ENCODE measurements around the gene SLC4A8. TPM values are rescaled to one million over a fixed set of nuclear protein-coding genes. Genes with fewer than 3 reads are reported as not detected.

Gene SLC4A8
- total RNA-seq, 1 experiment from 2014 or later, result 3.0 TPM

- intact Hi-C loops (cut with micrococcal nuclease; ENCODE audit: unreplicated experiment), result no loop called here
- Histone ChIP-seq H3K27me3 (ENCODE audit: insufficient read depth, low read depth) (no peaks in the 10 kb centered on the region), H2AFZ (no peak overlapping the region), H4K20me1 (ENCODE audit: insufficient read depth) (no peaks in the 10 kb centered on the region), H3K36me3 (ENCODE audit: low read depth) (no peaks in the 10 kb centered on the region), H3K4me3 (no peak overlapping the region), H3K4me2 (no peak overlapping the region), H3K4me1 (replicated peaks; ENCODE audit: insufficient read depth) (no peaks in the 10 kb centered on the region; the same call in 1 of the 2 replicates), H3K27ac (no peak overlapping the region), H3K9me3 (ENCODE audit: insufficient read depth, low read depth) (no peaks in the 10 kb centered on the region), H3K9me2 (ENCODE audit: insufficient read depth) (no peaks in the 10 kb centered on the region), H3F3A (ENCODE audit: insufficient read depth, low read depth) (no peaks in the 10 kb centered on the region), H3K79me2 (ENCODE audit: low read depth) (no peaks in the 10 kb centered on the region)
- TF ChIP-seq EZH2 (IDR thresholded peaks at IDR 0.05; ENCODE audit: low read depth) (no peak), CTCF (conservative IDR thresholded peaks at IDR 0.05) (no peak)
- POLR2A ChIA-PET (ENCODE audit: unreplicated experiment), result no interaction called here
- BruUV-seq (replicated peaks), result no TSS peak
- CTCF ChIA-PET, result no interaction called here
- DNase-seq, result no peak
Measured at GRCh38 chr12:51405801-51406207, 18.8 kb upstream of the SLC4A8 start.

GRCh38 chr12:51406290-51406689 lies 18.3 kb upstream of the SLC4A8 start:
- CTCF ChIA-PET, result no interaction called here
- no peaks in the 10 kb centered on the region for H4K20me1 ChIP-seq (ENCODE audit: insufficient read depth)
- H3K4me1 ChIP-seq (replicated peaks; ENCODE audit: insufficient read depth), result no peaks in the 10 kb centered on the region; the same call in 1 of the 2 replicates
- no peak overlapping the region for H3K4me2 ChIP-seq
- no peaks in the 10 kb centered on the region for H3K9me3 ChIP-seq (ENCODE audit: insufficient read depth, low read depth)
- no peaks in the 10 kb centered on the region for H3F3A ChIP-seq (ENCODE audit: insufficient read depth, low read depth)
- no peak overlapping the region for H2AFZ ChIP-seq
- TF ChIP-seq EZH2 (IDR thresholded peaks at IDR 0.05; ENCODE audit: low read depth) (no peak), CTCF (conservative IDR thresholded peaks at IDR 0.05) (no peak)
- POLR2A ChIA-PET (ENCODE audit: unreplicated experiment), result no interaction called here
- no peaks in the 10 kb centered on the region for H3K27me3 ChIP-seq (ENCODE audit: insufficient read depth, low read depth)
- intact Hi-C loops (cut with micrococcal nuclease; ENCODE audit: unreplicated experiment), result no loop called here
- BruUV-seq (replicated peaks), result no TSS peak
- no peaks in the 10 kb centered on the region for H3K36me3 ChIP-seq (ENCODE audit: low read depth)
- H3K79me2 ChIP-seq (ENCODE audit: low read depth), result no peaks in the 10 kb centered on the region
- H3K9me2 ChIP-seq (ENCODE audit: insufficient read depth), result no peaks in the 10 kb centered on the region
- no peak overlapping the region for H3K4me3 ChIP-seq
- DNase-seq, result no peak
- H3K27ac ChIP-seq, result no peak overlapping the region

- Histone ChIP-seq H3K27ac (no peak overlapping the region), H4K20me1 (ENCODE audit: insufficient read depth) (no peaks in the 10 kb centered on the region), H3K9me3 (ENCODE audit: insufficient read depth, low read depth) (no peaks in the 10 kb centered on the region), H3K9me2 (ENCODE audit: insufficient read depth) (no peaks in the 10 kb centered on the region), H2AFZ (no peak overlapping the region), H3K4me1 (replicated peaks; ENCODE audit: insufficient read depth) (no peaks in the 10 kb centered on the region; the same call in 1 of the 2 replicates), H3K79me2 (ENCODE audit: low read depth) (no peaks in the 10 kb centered on the region), H3K27me3 (ENCODE audit: insufficient read depth, low read depth) (no peaks in the 10 kb centered on the region), H3F3A (ENCODE audit: insufficient read depth, low read depth) (no peaks in the 10 kb centered on the region), H3K4me3 (no peak overlapping the region), H3K4me2 (no peak overlapping the region), H3K36me3 (ENCODE audit: low read depth) (no peaks in the 10 kb centered on the region)
- ChIA-PET CTCF (interaction anchor here (0.7 kb wide), 1 partner anchor 18 kb away, joined by 4 read pairs; no protein-coding TSS in a partner anchor), POLR2A (ENCODE audit: unreplicated experiment) (no interaction called here)
- intact Hi-C loops (cut with micrococcal nuclease; ENCODE audit: unreplicated experiment), result no loop called here
- no peak for DNase-seq
- BruUV-seq (replicated peaks), result no TSS peak
- TF ChIP-seq CTCF (conservative IDR thresholded peaks at IDR 0.05), result no peak
- no peak for TF ChIP-seq EZH2 (IDR thresholded peaks at IDR 0.05; ENCODE audit: low read depth)
Measured at GRCh38 chr12:51406859-51407258, 17.8 kb upstream of the SLC4A8 start.
